SK-N-MC (cell line): ENCODE results near the gene MMP23B.

Source experiments
- EZH2 ChIP-seq: fragments of 200-600 bp; sonication (generic); IDR thresholded peaks from one replicate; pipeline ENCODE4 v1.6.1; 2017; ENCODE audit warnings: antibody characterized with exemption
- FOXP2 ChIP-seq: optimal IDR thresholded peaks from 2 replicates; pipeline ENCODE3; 2011; ENCODE audit warnings: mild to moderate bottlenecking, moderate library complexity; ENCODE audit not compliant: insufficient read depth; ENCODE audit errors: extremely low read length, control extremely low read depth
- POLR2AphosphoS5 ChIP-seq: IDR thresholded peaks from 2 replicates; pipeline ENCODE4 v1.6.1; 2012; ENCODE audit warnings: mild to moderate bottlenecking, low read depth, low read length, borderline replicate concordance

- TF ChIP-seq POLR2AphosphoS5 (no peak), EZH2 (no peak), FOXP2 (no peak)
Observed at GRCh38 chr1:1631782-1632420, at the start of gene MMP23B.
